Measurements from ENCODE around the gene RAB19.

Gene RAB19

GRCh38 chr7:140375323-140375722 is 28.5 kb upstream of the RAB19 start:
- TF ChIP-seq CTCF (conservative IDR thresholded peaks at IDR 0.05) = no peak

DNA sequence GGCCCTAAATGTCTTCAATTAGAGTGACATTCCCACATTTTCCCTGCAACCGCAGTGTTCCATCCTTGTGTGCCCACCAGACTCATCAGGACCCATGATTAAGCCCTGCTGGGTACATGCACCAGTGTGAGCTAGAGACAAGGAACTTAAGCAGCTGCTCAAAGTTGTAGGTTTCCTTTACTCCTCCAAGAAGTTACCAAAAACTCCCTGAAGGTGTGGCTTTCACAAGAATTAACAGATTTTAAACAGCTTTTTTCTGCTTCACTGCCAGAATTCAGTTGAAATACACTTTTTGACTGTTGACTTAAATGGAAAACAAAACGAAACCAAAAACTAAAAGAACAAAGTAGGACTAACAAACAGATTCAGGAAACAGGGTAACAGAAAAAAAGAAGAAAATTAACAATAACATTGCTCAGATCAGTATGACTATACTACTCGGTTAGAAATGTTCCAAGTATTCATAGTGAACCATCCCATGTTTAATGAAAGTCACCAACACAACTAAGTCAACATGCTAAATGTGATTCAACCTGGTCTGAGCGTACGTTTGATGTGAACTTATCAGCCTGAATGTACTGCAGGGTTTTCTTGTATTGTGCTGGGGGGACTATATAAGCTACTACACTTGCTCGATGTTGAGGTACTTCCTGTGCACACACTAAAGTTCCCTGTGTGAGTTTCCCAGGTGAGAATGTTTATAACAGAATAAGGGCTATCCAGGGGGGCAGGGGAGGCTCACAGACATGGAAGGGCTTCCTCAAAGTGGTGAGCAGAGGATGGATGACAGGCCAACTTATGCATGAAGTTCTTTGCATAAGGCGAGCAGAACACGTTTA is 27.7 kb upstream of the RAB19 start:
- TF ChIP-seq CTCF (conservative IDR thresholded peaks at IDR 0.05) = no peak
- H3K27ac ChIP-seq = no peak overlapping the region

More at GRCh38 chr7:140375323-140375722, 28.5 kb upstream of the RAB19 start:
- no peak overlapping the region for H3K27ac ChIP-seq

DNA sequence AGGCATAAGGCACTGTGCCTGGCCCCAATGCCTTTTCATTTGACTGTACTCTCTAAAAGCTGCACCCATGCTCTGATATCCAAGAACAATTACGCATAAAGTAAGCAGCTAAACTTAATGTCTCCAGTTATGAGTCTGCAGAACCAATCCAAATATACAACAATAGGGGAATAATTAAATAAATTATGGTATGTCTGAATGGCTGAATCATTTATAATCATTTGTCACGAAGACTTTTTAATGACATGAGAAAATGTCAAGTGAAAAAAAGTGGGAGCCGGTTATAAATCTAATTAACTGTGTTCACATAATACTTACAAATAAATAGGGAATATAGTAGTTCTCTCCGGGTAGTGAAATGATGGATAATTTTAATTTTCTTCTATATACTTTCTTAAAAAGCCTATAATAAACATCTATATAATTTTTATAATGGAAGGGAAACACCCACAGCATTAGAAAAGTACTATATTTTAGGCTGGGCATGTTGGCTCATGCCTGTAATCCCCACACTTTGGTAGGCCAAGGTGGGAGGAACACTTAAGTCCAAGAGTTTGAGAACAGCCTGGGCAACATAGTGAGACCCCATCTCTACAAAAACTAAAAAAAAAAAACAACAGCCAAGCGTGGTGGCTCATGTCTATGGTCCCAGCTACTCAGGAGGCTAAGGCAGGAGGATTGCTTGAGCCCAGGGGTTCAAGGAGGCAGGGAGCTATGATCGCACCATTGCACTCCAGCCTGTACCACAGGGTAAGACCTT is 19.7 kb upstream of the RAB19 start:
- TF ChIP-seq CTCF (conservative IDR thresholded peaks at IDR 0.05) = no peak

GRCh38 chr7:140384894-140385545 is 18.8 kb upstream of the RAB19 start:
- peak overlapping the region; percentile 27 for H3K27ac ChIP-seq

More for the DNA sequence above, 19.7 kb upstream of the RAB19 start:
- H3K27ac ChIP-seq = peak overlapping the region; percentile 27

GRCh38 chr7:140389445-140389844 is 14.4 kb upstream of the RAB19 start:
- no peak overlapping the region for H3K27ac ChIP-seq
- TF ChIP-seq CTCF (conservative IDR thresholded peaks at IDR 0.05) = no peak

More at GRCh38 chr7:140384894-140385545, 18.8 kb upstream of the RAB19 start:
- no peak for TF ChIP-seq CTCF (conservative IDR thresholded peaks at IDR 0.05)

GRCh38 chr7:140390034-140390433 is 13.8 kb upstream of the RAB19 start:
- TF ChIP-seq CTCF (conservative IDR thresholded peaks at IDR 0.05) = no peak
- peak overlapping the region; percentile 64; the same call in 1 of the 2 replicates for H3K27ac ChIP-seq
